ENCODE measurements around the gene PPM1A.

PPM1A gene

DNA sequence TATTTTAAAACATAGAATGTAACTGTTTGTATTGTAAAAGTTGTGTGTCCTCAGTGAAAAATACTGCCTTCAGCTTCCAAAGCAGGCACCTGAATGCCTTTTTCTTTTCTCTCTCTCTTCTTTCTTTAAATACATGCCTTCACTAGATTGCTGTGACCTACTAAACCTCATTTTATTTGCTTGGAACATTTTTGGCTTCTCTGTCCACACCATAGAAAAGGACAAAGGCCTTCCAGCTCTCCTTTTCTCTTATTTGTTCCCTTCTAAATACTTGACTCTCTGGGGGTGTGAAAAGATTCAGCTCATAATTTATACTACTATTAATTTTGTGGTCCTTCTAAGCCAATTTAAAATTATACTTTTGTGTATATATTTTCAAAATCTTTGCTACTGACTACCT lies 38.4 kb downstream of the PPM1A start:
- Mint-ChIP-seq H3K9me3 (no peaks in the 10 kb centered on the region), H3K27me3 (ENCODE audit: low read depth) (no peaks in the 10 kb centered on the region), H3K4me1 (no peaks in the 10 kb centered on the region), H3K27ac (no peak overlapping the region), H3K4me3 (no peak overlapping the region), H3K36me3 (ENCODE audit: low read depth) (peaks cover 45% of the 10 kb centered on the region)
- TF ChIP-seq, protein P1, sequence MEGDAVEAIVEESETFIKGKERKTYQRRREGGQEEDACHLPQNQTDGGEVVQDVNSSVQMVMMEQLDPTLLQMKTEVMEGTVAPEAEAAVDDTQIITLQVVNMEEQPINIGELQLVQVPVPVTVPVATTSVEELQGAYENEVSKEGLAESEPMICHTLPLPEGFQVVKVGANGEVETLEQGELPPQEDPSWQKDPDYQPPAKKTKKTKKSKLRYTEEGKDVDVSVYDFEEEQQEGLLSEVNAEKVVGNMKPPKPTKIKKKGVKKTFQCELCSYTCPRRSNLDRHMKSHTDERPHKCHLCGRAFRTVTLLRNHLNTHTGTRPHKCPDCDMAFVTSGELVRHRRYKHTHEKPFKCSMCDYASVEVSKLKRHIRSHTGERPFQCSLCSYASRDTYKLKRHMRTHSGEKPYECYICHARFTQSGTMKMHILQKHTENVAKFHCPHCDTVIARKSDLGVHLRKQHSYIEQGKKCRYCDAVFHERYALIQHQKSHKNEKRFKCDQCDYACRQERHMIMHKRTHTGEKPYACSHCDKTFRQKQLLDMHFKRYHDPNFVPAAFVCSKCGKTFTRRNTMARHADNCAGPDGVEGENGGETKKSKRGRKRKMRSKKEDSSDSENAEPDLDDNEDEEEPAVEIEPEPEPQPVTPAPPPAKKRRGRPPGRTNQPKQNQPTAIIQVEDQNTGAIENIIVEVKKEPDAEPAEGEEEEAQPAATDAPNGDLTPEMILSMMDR (IDR thresholded peaks at IDR 0.05; ENCODE audit: unreplicated experiment in 3 of 3) = no peak

DNA sequence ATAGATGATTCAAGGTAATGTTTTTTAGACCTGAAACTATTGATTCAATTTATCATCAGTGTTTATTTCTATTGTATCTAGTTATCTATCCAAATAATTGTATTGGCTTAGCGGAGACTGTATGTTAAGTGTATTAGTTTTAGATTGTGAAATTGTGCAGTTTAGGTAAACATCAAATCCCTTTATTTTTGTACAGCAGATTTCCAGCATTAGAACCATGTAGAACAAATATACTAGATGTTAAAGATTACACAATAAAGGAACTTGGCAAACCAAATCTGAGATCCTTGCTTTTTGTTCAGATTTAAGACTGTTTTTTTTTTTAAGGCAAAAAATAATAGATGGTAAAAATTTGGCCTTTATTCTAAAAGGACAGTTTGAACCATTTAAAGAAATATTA lies 39.3 kb downstream of the PPM1A start:
- no peak overlapping the region for H3K4me3 Mint-ChIP-seq
- no peaks in the 10 kb centered on the region for H3K4me1 Mint-ChIP-seq
- H3K9me3 Mint-ChIP-seq = no peaks in the 10 kb centered on the region

DNA sequence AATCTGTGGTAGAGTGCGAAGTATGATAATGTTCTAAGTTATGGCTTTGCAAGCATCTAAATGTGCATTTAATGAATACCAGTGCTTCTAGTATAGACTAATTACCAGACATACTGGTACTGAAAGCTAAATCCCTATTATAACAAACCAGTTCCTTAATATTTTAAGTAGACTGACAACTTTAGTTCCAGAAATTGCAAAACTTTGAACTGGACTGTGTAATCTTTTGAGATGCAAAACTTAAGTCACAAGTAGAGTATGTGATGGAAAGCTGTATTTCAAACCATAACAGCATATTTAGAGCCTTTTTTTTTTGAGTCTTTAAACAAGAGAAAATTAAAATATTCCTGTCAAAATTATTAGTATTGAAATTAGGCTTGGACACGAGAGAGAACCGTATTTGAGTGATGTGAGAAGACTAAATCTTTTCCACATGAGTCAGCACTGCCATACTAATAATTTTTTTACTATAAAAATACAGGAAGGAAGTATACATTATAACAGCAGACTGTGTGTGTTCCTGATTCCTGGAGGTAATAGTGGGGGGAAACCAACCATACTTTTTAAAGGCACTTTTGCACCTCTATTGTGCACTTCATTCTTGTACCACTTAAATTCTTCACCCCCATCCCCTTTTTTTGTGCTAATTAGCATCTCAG lies 45.5 kb downstream of the PPM1A start:
- Mint-ChIP-seq H3K4me1 (no peaks in the 10 kb centered on the region), H3K36me3 (ENCODE audit: low read depth) (peaks cover 33% of the 10 kb centered on the region), H3K4me3 (no peak overlapping the region), H3K27me3 (ENCODE audit: low read depth) (no peaks in the 10 kb centered on the region), H3K27ac (no peak overlapping the region), H3K9me3 (no peaks in the 10 kb centered on the region)
- TF ChIP-seq, protein P1 (IDR thresholded peaks at IDR 0.05; ENCODE audit: unreplicated experiment in 3 of 3) = no peak

More for the DNA sequence above, 39.3 kb downstream of the PPM1A start:
- H3K27me3 Mint-ChIP-seq (ENCODE audit: low read depth) = no peaks in the 10 kb centered on the region
- peaks cover 45% of the 10 kb centered on the region for H3K36me3 Mint-ChIP-seq (ENCODE audit: low read depth)
- H3K27ac Mint-ChIP-seq = no peak overlapping the region
- TF ChIP-seq, protein P1 (IDR thresholded peaks at IDR 0.05; ENCODE audit: unreplicated experiment in 3 of 3) = no peak

DNA sequence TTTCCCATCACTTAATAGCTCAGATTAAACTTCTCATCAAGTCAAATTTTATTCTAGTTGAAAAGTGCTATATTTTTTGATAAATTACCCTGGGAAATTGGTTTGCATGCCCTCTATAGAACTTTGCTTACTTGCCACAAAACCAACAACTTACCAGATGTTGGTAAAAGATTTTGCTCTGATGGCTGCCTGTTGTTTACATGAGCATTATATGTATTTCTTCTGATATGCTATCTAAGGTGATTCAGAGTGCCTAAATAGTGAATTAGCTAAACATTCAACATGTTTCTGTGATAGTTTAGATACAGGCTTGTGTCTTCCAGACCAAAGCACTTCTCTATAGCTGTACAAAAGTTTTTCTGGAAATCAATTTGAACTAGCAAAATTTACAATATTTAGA lies 51.0 kb downstream of the PPM1A start:
- peaks cover 5% of the 10 kb centered on the region for H3K36me3 Mint-ChIP-seq (ENCODE audit: low read depth)
- H3K27me3 Mint-ChIP-seq (ENCODE audit: low read depth) = no peaks in the 10 kb centered on the region
- TF ChIP-seq, protein P1 (IDR thresholded peaks at IDR 0.05; ENCODE audit: unreplicated experiment in 3 of 3) = no peak

DNA sequence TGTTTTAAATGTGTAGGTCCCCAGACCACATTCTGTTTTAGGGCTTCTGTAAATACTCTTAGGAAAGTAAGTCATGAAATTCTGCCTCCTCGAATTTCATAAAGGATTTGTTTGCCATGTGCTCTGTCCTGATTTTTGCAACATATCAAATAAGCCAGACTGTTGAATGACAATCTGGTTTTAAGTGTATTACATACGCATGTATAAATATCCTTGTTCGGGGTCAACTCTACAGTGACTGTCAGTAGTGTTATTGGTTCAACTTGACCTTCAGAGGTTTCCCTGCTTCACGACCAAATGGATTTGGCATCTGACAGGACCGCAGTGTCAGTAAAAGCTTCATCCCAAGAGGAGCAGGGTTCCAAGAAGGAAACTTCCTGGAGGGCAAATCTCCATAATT lies 52.7 kb downstream of the PPM1A start:
- H3K9me3 Mint-ChIP-seq = no peaks in the 10 kb centered on the region
- no peak overlapping the region for H3K27ac Mint-ChIP-seq
- peaks cover 5% of the 10 kb centered on the region for H3K36me3 Mint-ChIP-seq (ENCODE audit: low read depth)
- peaks cover 7% of the 10 kb centered on the region for H3K4me1 Mint-ChIP-seq
- TF ChIP-seq, protein P1 (IDR thresholded peaks at IDR 0.05; ENCODE audit: unreplicated experiment in 3 of 3) = no peak
- H3K27me3 Mint-ChIP-seq (ENCODE audit: low read depth) = no peaks in the 10 kb centered on the region
- H3K4me3 Mint-ChIP-seq = no peak overlapping the region

More for the DNA sequence above, 51.0 kb downstream of the PPM1A start:
- H3K9me3 Mint-ChIP-seq = no peaks in the 10 kb centered on the region
- peaks cover 7% of the 10 kb centered on the region for H3K4me1 Mint-ChIP-seq
- H3K27ac Mint-ChIP-seq = no peak overlapping the region
- no peak overlapping the region for H3K4me3 Mint-ChIP-seq

DNA sequence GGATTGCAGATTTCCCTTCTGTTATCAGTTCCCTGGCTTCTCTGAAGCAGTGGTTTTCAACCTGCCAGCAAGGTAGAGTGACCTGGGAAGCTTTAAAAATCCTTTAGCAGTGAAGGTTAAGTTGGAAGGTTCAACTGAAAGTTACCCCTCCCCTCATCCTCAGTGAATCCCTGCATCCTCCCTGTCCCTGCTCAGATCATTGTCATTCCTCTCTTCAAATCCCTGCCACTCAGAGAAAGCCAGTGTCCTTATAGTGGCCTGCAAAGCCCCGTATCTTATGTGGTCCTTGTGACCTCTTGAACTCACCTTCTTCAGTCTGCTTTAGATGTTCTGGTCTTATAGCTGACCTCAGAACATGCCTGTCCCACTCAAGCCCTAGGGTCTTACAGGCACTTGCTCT lies 53.6 kb downstream of the PPM1A start:
- TF ChIP-seq, protein P1 (IDR thresholded peaks at IDR 0.05; ENCODE audit: unreplicated experiment in 3 of 3) = no peak
- Mint-ChIP-seq H3K27me3 (ENCODE audit: low read depth) (no peaks in the 10 kb centered on the region), H3K4me1 (peaks cover 7% of the 10 kb centered on the region), H3K9me3 (no peaks in the 10 kb centered on the region), H3K36me3 (ENCODE audit: low read depth) (no peaks in the 10 kb centered on the region), H3K27ac (no peak overlapping the region), H3K4me3 (no peak overlapping the region)

Data from nephron (organoid).